ENCODE results near the gene CFAP300. TPM values are rescaled to one million over a fixed set of nuclear protein-coding genes. Genes with fewer than 3 reads are reported as not detected.

CFAP300 gene
- polyA plus RNA-seq, 2 of the 4 experiments (the other 2 are of a cell fraction), result 8.2 to 17.1 TPM

DNA sequence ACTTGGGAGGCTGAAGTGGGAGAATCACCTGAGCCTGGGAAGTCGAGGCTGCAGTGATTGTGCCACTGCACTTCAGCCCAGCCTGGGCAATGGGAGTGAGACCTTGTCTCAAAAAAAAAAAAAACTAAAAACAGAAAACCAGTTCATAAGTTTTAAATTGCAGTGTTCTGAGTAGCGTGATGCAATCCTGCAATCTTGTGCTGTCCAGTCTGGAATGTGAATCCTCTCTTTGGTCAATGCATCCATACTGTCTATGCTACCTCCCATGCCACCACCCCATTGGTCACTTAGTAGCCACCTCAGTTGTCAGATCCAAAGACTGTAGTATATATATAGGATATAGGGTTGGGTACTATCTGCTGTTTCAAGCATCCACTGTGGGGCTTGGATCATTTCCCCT is 74.1 kb downstream of the CFAP300 start:
- no peaks in the 10 kb centered on the region for H3K9me3 ChIP-seq
- ATAC-seq (peak; percentile 21 to 44; a peak in 3 of 6 replicates), FAIRE-seq (no peak), DNase-seq (ENCODE audit: low read depth in 1 of 2, low spot score in 1 of 2) (no peak)
- H3K4me2 ChIP-seq, result peak overlapping the region; percentile 84
- TF ChIP-seq CEBPB (IDR thresholded peaks at IDR 0.05) (peak; percentile 26 to 37; a peak in 2 of 4 replicates), TP53 (CRISPR knock-in tag; IDR thresholded peaks at IDR 0.05) (no peak), ZC3H11A (IDR thresholded peaks at IDR 0.05) (no peak), HOXA7 (CRISPR knock-in tag; IDR thresholded peaks at IDR 0.05) (no peak), MYC (IDR thresholded peaks at IDR 0.05; ENCODE audit: borderline replicate concordance, low read length) (no peak)
- H3K27ac ChIP-seq, result peak overlapping the region; percentile 87 to 99
- peak overlapping the region; percentile 30; the same call in 2 of the 3 replicates for H3K4me3 ChIP-seq
- ChIA-PET POLR2A (no interaction called here), CTCF (interaction anchor here (0.9 kb wide), 1 partner anchor 21 kb away, joined by 3 read pairs; no protein-coding TSS in a partner anchor)
- 84% methylated on average over 2 of the region's 2 CpGs for WGBS (ENCODE audit: missing lambda C conversion rate)
- H3K4me1 ChIP-seq, result peaks cover 55% of the 10 kb centered on the region

Small RNA genes lying within 50 kb of the gene (small RNA-seq; reads per million reads assigned to genes)
- gene RNA5SP535, result 0 to 0.78 (median 0) reads per million in 6 experiments

Other genes with a start within 250 kb of the CFAP300 start
- gene CEP126, start 132.4 kb upstream of the CFAP300 start, polyA plus RNA-seq (2011; rRNA removed), result 6.9 and 8.7 TPM in 2 replicates
- 2.0 to 2.6 TPM (median 2.6 TPM) in 3 replicates for gene CEP126, start 132.4 kb upstream of the CFAP300 start, polyA plus RNA-seq (2017; fragmentation: RNase III; extraction: RNeasy Plus Mini Kit Qiagen cat#74134 plus additional on column Dnase treatment)
- not detected in 2 replicates for gene ANGPTL5, start 130.9 kb upstream of the CFAP300 start, polyA plus RNA-seq (2011; rRNA removed)
- gene ANGPTL5, start 130.9 kb upstream of the CFAP300 start, polyA plus RNA-seq (2017; fragmentation: RNase III; extraction: RNeasy Plus Mini Kit Qiagen cat#74134 plus additional on column Dnase treatment), result not detected in 3 replicates
- 48.0 and 73.6 TPM in 2 replicates for gene YAP1, start 63.0 kb downstream of the CFAP300 start, polyA plus RNA-seq (2011; rRNA removed)
- 36.4 to 40.4 TPM (median 39.6 TPM) in 3 replicates for gene YAP1, start 63.0 kb downstream of the CFAP300 start, polyA plus RNA-seq (2017; fragmentation: RNase III; extraction: RNeasy Plus Mini Kit Qiagen cat#74134 plus additional on column Dnase treatment)

Measured in A549 (cell line).